GM19452 (cell line): ENCODE data around the gene KLHL22.
"Not testable (repeated sequence)": the region's sequence is repeated elsewhere in the genome, so short reads cannot be mapped to it uniquely, and the experiment has no call there.

Source experiments
- ATAC-seq: cut with Tn5 transposase; IDR thresholded peaks from one replicate; pipeline ENCODE4 v1.9.1; 2021; ENCODE audit not compliant: unreplicated experiment

Gene KLHL22, protein sequence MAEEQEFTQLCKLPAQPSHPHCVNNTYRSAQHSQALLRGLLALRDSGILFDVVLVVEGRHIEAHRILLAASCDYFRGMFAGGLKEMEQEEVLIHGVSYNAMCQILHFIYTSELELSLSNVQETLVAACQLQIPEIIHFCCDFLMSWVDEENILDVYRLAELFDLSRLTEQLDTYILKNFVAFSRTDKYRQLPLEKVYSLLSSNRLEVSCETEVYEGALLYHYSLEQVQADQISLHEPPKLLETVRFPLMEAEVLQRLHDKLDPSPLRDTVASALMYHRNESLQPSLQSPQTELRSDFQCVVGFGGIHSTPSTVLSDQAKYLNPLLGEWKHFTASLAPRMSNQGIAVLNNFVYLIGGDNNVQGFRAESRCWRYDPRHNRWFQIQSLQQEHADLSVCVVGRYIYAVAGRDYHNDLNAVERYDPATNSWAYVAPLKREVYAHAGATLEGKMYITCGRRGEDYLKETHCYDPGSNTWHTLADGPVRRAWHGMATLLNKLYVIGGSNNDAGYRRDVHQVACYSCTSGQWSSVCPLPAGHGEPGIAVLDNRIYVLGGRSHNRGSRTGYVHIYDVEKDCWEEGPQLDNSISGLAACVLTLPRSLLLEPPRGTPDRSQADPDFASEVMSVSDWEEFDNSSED

DNA sequence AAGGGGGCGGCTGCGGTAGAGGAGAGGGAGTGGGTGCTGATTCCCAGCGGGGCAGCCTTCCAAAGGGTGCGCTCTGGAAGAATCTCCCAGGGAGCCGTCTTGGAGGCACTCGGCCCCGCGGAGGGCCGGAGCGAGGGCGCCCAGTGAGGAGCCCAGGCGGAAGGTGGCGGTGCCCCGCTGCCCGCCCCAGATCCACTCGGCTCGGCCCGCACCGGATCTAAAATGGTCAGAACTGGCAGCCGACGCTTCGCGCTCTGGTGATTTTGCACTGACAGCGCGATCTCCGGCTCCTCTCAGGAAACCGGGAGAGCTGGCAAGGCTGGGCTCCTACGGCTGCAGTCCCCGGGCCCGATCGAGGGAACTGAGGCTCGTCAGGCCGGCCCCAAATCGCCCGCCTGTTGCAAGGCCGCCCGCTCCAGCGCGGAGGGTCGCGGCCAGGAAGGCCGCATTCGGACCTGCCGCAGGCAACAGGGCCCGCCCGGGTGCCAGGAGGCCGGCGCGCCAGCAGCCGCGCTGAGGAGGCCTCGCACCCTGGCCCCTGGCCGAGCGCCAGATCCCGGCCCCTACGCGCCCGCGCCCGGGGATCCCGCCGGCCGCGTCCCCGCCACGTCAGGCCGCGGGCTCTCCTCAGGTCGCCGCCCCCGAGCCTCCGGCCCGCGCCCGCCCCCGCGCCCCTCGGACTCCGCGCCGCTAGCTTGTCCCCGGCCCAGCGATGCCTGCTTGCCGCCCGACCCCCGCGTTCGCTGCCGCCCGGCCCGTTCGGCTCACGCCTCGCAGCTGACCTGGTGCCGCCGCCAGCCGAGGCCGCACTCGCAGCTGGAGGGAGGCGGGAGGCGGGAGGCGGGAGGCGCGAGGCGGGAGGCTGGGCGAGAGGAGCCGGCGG is at the start of gene KLHL22:
Gene KLHL22 (minus strand): TSS at position 818 of the 883 bp plus-strand sequence. CDS start 6,584 bp downstream, outside the sequence.
- ATAC-seq, result peak; percentile 42

DNA sequence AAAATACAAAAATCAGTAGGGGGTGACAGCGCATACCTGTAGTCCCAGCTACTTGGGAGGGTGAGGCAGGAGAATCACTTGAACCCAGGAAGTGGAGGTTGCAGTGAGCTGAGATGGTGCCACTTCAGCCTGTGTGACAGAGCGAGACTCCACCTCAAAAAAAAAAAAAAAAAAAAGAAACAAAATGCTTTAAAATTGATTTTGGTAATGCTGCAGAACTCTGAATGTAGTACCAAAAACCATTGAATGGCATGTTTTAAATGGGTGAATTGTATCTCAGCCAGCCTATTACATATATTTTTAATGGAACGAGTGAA is 49.7 kb upstream of the KLHL22 start:
- ATAC-seq, result not testable (repeated sequence)

- no peak for ATAC-seq
Observed at GRCh38 chr22:20542736-20543135, 47.1 kb upstream of the KLHL22 start.

DNA sequence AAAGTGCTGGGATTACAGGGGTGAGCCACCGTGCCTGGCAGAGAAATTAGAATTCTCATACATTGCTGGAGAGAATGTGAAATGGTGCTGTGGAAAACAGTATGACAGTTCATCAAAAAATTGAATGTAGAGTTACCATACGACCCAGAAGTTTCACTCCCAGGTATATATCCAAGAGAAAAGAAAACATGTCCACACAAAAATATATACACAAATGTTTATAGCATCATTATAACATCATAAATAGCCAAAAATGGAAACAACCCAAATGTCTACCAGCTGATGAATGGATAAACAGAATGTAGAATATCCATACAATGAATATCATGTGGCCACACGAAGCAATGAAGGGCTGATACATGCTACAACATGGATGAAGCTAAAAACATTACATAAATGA is 46.5 kb upstream of the KLHL22 start:
- ATAC-seq, result no peak

GRCh38 chr22:20538875-20539274 is 43.3 kb upstream of the KLHL22 start:
- ATAC-seq, result not testable (repeated sequence)

- no peak for ATAC-seq
Observed at GRCh38 chr22:20537983-20538382, 42.4 kb upstream of the KLHL22 start.

DNA sequence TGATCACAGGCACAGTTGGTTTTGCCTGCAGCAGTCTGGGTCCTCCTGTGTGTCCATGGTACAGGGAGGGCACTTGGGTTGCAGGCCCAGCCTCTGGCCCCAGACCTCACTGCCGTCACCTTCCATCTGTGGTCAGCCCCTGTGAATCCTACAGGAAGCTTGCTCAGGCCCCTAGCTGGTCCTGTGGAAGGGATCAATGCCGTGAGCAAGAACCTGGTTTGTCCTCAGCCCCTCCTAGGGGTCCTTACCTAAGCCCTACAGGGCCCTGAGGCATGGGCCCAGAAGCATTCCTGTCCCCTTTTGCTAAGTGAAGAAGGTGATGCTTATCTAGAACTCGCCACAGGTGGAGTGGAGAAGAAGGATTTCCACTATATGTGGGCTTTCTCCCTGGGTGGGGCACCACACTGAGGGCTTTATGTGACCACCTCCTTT is 41.7 kb upstream of the KLHL22 start:
- ATAC-seq, result no peak

GRCh38 chr22:20536590-20537324 is 41.2 kb upstream of the KLHL22 start:
- ATAC-seq, result no peak

- ATAC-seq, result no peak
Observed at GRCh38 chr22:20533879-20534265, 38.3 kb upstream of the KLHL22 start.

DNA sequence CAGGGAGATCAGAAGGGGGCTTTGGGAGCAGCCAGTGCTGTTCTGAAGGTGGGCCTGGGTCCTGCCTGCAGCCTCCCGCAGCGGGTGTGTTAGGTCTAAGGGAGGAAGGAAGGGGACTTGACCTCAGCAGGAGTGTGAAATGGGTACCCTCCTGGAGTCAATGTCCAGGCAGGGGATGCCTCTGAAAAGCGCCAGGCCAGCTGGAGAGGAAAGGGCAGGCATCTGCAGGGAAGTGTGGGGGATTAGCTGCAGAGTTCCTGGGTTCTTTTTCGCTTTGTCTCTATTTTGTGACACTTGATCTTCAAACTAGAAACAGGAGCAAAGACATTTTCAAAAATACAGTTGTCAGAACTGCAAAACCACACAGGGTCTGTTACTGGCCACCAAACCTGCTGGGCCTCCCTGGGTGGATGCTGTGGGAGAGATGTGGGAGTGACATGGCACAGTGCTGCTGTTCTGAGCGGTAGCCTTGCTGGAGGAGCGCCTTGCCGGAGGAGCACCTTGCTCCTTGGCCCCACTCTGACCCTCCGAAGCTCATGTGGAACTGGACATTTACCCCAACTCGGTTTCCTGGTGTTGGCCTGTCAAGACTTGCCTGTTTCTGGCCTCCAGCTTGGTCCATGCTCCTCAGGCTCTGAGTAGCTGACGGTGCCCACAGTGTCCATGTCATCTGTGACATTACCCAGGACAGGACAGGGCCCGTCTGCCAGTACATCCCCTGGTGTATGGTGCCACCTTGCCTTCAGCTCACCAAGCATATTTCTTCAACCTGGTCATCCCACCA is 37.7 kb upstream of the KLHL22 start:
- ATAC-seq, result no peak

GRCh38 chr22:20532256-20532993 is 36.8 kb upstream of the KLHL22 start:
- ATAC-seq, result no peak

DNA sequence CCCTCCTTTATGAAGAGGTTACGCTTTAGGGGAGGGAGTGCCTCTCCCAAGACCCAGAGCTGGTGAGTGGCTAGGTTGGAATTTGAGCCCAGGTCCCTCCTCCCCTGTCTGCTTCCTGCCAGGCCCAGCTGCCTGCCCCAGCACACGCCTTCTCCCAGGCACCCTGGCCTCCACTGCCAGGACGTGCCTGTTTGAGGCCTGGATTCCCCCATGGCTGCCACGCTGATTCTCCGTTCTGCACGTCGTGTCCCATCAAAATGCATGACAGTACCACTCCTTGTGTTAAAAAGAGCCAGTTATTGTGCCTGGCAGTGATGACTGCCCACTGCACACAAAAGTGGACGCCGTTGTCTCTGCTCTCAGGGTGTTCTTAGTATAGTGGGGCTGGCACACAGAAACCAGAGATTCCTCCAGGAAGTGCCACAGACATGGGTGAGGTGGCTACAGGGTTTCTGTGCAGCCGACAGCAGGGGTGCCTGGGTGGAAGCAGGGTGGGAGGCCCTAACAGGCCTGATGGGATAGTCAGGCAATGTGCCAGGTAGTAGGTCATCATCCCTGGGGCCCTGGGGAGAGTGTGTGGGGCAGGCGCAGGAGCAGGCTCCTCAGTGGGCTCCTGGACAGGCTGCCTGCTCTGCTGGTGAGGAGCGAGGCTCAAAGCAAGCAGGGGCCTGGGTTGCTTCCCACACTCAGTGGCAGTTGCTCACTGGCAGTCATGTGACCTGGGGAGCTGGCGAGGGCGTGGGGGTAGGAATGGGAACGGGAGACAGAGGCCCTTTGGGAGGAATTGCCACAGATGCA is 36.0 kb upstream of the KLHL22 start:
- ATAC-seq, result no peak

DNA sequence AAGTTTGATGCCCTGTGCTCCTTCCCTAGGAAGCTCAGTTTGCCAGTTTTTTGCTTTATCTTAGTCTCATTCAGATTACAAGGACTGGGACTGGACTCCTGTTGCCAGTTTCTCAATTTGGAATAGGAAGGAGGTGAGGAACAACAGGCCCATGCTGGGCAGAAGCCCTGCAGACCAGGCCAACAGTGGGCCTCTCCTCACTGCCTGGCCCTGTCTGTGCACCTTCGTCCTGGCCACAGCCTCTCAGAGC is 35.5 kb upstream of the KLHL22 start:
- ATAC-seq, result no peak

DNA sequence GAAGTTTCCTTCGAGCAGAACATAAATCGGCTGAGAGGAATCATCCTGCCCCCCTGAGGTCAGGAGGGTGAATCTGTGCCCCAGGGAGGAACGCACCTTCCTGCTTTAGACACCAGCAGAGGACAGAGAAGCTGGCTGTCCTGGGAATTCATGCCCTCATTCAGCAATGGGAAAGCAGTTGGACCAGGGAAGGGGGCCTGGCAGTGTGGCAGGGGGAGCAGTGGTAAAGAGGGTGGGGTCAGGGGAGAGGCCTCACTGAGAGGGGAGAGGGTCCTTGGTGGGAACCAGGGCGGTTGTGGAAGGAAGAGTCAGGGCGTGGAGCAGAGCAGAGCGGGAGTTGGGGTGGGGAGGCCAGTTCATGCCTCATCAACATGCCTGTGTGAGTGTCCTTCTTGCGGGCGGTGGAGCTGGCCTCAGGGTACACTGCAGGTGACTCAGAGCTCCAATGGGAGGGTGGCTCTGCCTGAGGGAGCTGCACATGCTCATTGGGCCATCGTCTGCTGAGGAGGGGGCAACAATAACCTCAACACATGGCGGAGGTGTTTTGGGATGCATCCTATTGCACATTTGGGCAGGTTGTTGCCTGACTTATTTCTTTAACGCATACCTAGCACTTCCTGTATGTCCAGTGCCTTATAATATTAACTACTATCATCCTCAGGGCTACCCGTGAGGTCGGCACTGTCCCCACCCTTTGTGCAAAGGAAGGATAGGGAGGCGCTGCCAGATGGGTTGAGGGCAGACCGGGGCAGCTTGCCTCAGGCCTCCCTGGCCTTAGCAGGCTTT is 35.0 kb upstream of the KLHL22 start:
- ATAC-seq, result no peak

GRCh38 chr22:20528405-20528978 is 32.9 kb upstream of the KLHL22 start:
- ATAC-seq, result no peak

- no peak for ATAC-seq
Observed at GRCh38 chr22:20526628-20527355, 31.2 kb upstream of the KLHL22 start.

DNA sequence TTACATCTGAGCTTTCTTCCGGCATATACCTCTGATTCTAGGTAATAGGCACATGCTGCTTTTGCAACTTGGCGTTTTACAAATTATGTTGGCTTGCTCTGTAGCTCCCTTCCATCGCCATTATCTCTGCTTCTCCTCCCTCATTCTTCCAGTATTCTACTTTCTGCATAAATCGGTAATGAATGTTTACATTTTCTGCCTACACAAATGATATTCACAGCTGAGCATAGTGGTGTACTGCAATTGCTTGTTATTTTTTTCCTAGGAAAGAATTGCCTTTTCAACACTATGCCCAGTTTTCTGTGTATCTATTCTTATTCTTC is 30.7 kb upstream of the KLHL22 start:
- ATAC-seq, result no peak
